Measurements from ENCODE around the gene RAB5A. TPM values are rescaled to one million over a fixed set of nuclear protein-coding genes. Genes with fewer than 3 reads are reported as not detected.
A peak's percentile ranks its signal among the peaks of the same experiment; 100 is the strongest.
"Not testable (repeated sequence)": the region's sequence is repeated elsewhere in the genome, so short reads cannot be mapped to it uniquely, and the experiment has no call there.

Gene RAB5A, protein sequence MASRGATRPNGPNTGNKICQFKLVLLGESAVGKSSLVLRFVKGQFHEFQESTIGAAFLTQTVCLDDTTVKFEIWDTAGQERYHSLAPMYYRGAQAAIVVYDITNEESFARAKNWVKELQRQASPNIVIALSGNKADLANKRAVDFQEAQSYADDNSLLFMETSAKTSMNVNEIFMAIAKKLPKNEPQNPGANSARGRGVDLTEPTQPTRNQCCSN
- total RNA-seq = 100 to 1,000 TPM in 1 of 4 donors, 10 to 100 TPM in 3; 82.4 to 108 (median 94.4) TPM

DNA sequence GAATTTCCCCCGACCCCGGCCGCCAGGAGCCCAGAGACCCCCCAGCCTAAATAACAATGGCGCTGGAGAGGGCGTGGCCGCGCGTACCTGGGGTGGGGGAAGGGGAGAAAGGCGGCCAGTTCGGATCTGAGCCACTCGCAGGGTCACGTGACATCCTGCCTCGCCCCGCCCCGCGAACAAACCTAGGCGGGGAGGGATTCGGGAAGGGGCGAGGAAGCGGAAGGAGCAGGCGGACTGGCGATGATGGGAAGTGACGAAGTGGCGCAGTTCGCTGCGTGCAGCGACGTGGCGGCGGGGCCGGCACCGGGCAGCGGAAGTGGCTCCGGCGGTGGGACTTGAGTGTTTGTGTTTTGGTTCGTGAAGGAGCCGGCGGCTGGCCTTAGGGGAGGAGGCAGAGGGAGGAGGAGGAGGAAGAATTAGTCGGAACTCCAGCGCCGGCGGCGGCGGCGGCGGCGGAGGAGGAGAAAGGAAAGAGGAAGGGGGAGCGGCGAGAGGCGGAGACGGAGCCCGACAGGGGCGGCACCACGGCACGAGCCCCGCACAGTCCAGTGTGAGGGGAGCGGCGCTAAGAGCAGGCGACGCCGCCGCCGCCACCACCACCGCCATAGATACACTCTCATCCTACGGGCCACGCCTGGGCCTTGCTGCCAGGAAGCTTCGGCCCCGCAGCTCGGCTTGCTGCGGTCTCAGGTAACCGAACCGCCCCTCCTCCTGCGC is at the start of gene RAB5A:
TSS of gene RAB5A (plus strand) at position 266 of the 717 bp plus-strand sequence. CDS start 3,802 bp downstream, outside the sequence.
- TF ChIP-seq POLR2AphosphoS5 (IDR thresholded peaks at IDR 0.05) (peak; percentile 63 to 99 (median 73)), POLR2A (IDR thresholded peaks at IDR 0.05) (peak; percentile 55 to 87), EP300 (IDR thresholded peaks at IDR 0.05) (no peak)
- TF ChIP-seq, protein P1, sequence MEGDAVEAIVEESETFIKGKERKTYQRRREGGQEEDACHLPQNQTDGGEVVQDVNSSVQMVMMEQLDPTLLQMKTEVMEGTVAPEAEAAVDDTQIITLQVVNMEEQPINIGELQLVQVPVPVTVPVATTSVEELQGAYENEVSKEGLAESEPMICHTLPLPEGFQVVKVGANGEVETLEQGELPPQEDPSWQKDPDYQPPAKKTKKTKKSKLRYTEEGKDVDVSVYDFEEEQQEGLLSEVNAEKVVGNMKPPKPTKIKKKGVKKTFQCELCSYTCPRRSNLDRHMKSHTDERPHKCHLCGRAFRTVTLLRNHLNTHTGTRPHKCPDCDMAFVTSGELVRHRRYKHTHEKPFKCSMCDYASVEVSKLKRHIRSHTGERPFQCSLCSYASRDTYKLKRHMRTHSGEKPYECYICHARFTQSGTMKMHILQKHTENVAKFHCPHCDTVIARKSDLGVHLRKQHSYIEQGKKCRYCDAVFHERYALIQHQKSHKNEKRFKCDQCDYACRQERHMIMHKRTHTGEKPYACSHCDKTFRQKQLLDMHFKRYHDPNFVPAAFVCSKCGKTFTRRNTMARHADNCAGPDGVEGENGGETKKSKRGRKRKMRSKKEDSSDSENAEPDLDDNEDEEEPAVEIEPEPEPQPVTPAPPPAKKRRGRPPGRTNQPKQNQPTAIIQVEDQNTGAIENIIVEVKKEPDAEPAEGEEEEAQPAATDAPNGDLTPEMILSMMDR (IDR thresholded peaks at IDR 0.05) = no peak
- under 1% methylated on average over 61 of the region's 73 CpGs for WGBS
- Histone ChIP-seq H3K27ac (peak within 1 kb of the TSS; percentile 100), H3K36me3 (peaks cover 4% of the 10 kb centered on the region), H3K4me1 (peaks cover 41% of the 10 kb centered on the region), H3K27me3 (no peaks in the 10 kb centered on the region), H3K9me3 (no peaks in the 10 kb centered on the region), H3K4me3 (peak within 1 kb of the TSS; percentile 92)
- peak; percentile 98 to 99 for DNase-seq (ENCODE audit: low spot score in 2 of 2)

DNA sequence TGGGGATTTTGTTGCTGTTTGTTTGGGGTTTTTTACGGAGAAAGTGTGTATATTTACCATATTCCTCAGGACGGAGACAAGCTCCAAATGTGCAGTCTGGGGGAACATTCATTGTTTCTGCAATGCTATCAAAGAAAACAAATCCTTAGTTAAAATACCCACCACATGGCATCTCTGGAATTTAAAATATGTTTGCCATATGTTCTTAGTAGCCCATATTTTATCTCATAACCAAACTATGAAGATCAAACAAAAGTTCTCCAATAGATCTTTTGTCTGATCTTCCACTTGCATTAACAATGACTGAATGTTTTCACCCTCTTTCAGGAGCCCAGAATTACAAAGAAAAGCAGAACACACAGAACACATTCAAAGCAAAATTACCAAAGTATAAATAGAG is 48.2 kb upstream of the RAB5A start:
- TF ChIP-seq POLR2AphosphoS5 (IDR thresholded peaks at IDR 0.05) = no peak
- TF ChIP-seq EP300 (IDR thresholded peaks at IDR 0.05) = no peak
- no peak for TF ChIP-seq POLR2A (IDR thresholded peaks at IDR 0.05)

DNA sequence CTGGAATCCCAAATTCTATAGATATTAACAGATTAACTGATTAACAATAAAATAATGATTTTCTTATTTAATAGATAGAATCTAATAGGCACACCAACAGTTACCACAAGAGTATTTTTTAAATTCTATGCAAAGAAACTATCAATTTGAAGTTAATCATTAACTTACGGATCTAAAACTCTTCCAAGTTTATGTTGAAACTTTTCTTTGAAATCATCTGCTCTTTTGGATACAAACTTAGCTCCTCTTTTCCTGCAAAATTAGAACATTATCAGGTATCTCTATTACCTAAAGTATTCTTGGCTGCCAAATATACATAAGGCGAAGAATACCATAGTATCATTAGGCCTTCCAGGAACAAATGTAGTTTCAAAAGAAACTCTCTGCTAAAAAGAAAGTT is 47.6 kb upstream of the RAB5A start:
- Histone ChIP-seq H3K27ac (no peak overlapping the region), H3K4me3 (no peak overlapping the region), H3K27me3 (no peaks in the 10 kb centered on the region), H3K4me1 (peaks cover 5% of the 10 kb centered on the region), H3K36me3 (no peaks in the 10 kb centered on the region), H3K9me3 (no peaks in the 10 kb centered on the region)
- TF ChIP-seq, protein P1 (IDR thresholded peaks at IDR 0.05) = no peak
- TF ChIP-seq EP300 (IDR thresholded peaks at IDR 0.05) (no peak), POLR2AphosphoS5 (IDR thresholded peaks at IDR 0.05) (no peak), POLR2A (IDR thresholded peaks at IDR 0.05) (no peak)
- 92% methylated on average over 2 of the region's 2 CpGs for WGBS
- DNase-seq (ENCODE audit: low spot score in 2 of 2) = no peak

More for the DNA sequence above, 48.2 kb upstream of the RAB5A start:
- DNase-seq (ENCODE audit: low spot score in 2 of 2) = no peak
- no peak overlapping the region for H3K4me3 ChIP-seq
- H3K27me3 ChIP-seq = no peaks in the 10 kb centered on the region
- no peaks in the 10 kb centered on the region for H3K9me3 ChIP-seq
- peaks cover 5% of the 10 kb centered on the region for H3K4me1 ChIP-seq
- H3K36me3 ChIP-seq = no peaks in the 10 kb centered on the region
- H3K27ac ChIP-seq = no peak overlapping the region
- WGBS = 73% methylated on average over 2 of the region's 2 CpGs

DNA sequence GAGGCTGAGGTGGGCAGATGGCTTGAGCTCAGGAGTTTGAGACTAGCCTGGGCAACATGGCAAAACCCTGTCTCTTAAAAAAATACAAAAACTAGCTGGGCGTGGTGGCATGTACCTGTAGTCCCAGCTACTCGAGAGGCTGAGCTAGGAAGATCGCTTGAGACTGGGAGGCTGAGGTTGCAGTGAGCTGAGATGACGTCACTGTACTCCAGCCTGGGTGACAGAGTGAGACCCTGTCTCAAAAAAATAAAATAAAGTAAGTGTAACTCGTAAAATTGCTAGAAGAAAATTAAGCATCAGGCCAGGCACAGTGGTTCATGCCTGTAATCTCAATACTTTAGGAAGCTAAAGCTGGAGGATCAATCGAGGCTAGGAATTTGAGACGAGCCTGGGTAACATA is 47.1 kb upstream of the RAB5A start:
- WGBS = 86% methylated on average over 7 of the region's 7 CpGs
- not testable (repeated sequence) for H3K27me3 ChIP-seq

DNA sequence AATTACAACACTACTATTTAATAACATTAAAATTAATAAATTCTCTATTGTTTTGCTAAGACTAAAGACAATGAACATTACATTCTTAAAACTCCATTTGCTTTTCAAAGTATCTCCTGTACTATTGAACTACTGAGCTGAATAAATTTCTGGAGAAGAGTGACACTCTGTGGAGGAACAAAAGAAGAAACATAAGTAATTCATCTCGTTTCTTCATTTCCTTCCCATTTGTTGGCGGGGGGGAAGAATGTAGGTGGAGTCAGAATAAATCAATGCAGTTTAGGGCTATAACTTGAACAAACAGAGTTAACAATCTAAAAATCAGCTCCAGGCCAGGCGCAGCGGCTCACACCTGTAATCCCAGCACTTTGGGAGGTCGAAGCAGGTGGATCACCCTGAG is 45.6 kb upstream of the RAB5A start:
- no peak for TF ChIP-seq EP300 (IDR thresholded peaks at IDR 0.05)
- no peak for TF ChIP-seq POLR2AphosphoS5 (IDR thresholded peaks at IDR 0.05)
- no peak for TF ChIP-seq POLR2A (IDR thresholded peaks at IDR 0.05)
- TF ChIP-seq, protein P1 (IDR thresholded peaks at IDR 0.05) = no peak
- Histone ChIP-seq H3K4me1 (peaks cover 5% of the 10 kb centered on the region), H3K27me3 (no peaks in the 10 kb centered on the region), H3K4me3 (no peak overlapping the region), H3K36me3 (no peaks in the 10 kb centered on the region), H3K9me3 (no peaks in the 10 kb centered on the region), H3K27ac (no peak overlapping the region)
- DNase-seq (ENCODE audit: low spot score in 2 of 2) = no peak
- WGBS = 50% methylated on average over 5 of the region's 5 CpGs

More for the DNA sequence above, 47.1 kb upstream of the RAB5A start:
- not testable (repeated sequence) for H3K4me1 ChIP-seq; H3K9me3 ChIP-seq; DNase-seq (ENCODE audit: low spot score in 2 of 2); H3K27ac ChIP-seq; H3K4me3 ChIP-seq; H3K36me3 ChIP-seq

DNA sequence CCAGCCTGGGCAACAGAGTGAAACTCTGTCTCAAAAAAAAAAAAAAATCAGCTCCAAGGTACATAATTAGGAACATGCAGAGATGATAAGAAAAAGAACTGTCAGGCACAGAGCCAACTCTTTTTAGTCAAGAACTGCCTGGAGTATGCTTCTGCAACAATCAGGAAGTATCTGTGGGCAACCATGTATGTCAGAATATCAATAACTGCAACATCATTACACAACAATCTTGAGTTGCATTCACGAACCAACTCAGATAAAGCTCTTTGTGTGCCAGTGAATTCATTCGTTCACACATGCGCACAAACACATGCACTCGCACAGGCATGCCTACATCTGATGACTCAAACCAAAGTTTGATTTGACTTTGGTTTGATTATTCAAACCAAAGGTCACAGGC is 45.0 kb upstream of the RAB5A start:
- H3K4me3 ChIP-seq = no peak overlapping the region
- H3K36me3 ChIP-seq = no peaks in the 10 kb centered on the region
- H3K27me3 ChIP-seq = no peaks in the 10 kb centered on the region
- H3K9me3 ChIP-seq = no peaks in the 10 kb centered on the region
- H3K27ac ChIP-seq = no peak overlapping the region
- TF ChIP-seq EP300 (IDR thresholded peaks at IDR 0.05) = no peak
- TF ChIP-seq, protein P1 (IDR thresholded peaks at IDR 0.05) = no peak
- no peak for TF ChIP-seq POLR2AphosphoS5 (IDR thresholded peaks at IDR 0.05)
- no peak for TF ChIP-seq POLR2A (IDR thresholded peaks at IDR 0.05)
- peaks cover 5% of the 10 kb centered on the region for H3K4me1 ChIP-seq
- DNase-seq (ENCODE audit: low spot score in 2 of 2) = no peak
- 44% methylated on average over 4 of the region's 4 CpGs for WGBS

All from suprapubic skin (tissue), 4 donors.